ENCODE data around the gene ARFRP1.
"Not testable (repeated sequence)": the region's sequence is repeated elsewhere in the genome, so short reads cannot be mapped to it uniquely, and the experiment has no call there.

The ARFRP1 gene

DNA sequence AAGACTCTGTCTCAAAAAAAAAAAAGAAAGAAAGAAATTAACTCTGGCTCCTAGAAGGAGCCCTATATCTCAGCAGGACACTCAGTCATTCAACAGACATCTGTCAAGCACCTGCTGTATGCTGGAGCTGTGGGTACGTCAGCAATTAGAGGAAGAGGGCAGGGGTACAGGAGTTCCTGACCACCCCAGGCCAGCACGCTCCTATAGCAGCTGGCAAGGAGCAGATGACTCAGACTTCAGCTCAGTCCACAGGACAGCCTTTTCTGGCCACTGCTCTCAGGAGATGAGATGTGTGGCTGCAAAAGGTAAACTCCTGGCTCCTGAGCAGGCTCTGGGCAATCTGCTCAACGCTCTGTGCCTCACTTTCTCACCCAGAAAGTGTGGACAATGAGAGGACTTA lies 51.3 kb downstream of the ARFRP1 start:
- no peak for DNase-seq (ENCODE audit: low read depth in 2 of 2)

DNA sequence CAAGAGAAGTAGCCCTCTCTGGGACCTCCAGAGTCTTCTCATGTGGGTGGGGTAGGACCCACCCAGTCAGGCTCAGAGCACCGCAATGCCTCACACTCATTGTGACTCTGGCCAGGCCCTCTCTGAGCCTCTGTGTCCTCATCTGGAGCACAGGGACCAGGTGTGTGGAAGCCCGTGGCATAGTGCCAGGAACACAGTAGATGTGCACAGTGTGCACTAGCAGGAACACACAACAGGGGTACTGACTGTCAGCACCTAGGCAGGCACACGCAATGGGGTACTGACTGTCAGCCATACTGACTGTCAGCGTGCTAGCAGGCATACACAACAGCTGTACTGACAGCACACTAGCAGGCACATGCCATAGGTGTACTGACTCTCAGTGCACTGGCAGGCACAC lies 52.5 kb downstream of the ARFRP1 start:
- no peak for DNase-seq (ENCODE audit: low read depth in 2 of 2)

DNA sequence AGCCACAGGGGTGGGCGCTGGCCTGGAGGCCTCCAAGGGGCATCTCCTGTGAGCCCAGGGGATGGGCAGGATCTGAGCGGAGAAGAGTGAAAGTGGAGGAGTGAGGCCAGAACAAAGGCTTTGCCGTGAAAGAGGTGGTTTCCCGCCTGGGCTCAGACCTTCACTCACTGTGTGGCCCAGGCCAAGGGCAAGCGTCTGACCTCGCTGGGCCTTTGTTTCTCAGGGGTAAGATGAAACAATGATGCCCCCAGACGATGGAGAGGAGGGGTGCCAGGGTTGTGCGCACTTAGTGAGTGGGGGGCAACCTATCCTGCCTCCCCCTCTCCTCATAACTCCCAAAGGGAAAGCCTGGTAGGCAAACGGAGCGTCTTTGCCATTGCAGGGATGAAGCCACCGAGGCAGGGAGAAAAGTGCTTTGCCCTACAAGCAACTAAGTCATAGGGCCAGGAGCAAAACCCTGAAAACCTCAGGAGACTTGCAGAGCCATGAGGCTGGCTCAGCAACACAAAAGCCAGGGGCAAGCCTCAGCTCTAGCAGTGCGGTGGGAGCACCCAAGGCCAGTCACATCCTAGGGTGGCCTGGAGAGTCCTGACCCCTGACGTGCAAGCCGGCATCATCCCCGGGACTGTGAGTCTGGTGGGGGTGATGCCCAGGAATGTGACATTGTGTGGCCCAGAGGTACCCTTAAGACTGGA lies 53.7 kb downstream of the ARFRP1 start:
- DNase-seq (ENCODE audit: low read depth in 2 of 2) = no peak

DNA sequence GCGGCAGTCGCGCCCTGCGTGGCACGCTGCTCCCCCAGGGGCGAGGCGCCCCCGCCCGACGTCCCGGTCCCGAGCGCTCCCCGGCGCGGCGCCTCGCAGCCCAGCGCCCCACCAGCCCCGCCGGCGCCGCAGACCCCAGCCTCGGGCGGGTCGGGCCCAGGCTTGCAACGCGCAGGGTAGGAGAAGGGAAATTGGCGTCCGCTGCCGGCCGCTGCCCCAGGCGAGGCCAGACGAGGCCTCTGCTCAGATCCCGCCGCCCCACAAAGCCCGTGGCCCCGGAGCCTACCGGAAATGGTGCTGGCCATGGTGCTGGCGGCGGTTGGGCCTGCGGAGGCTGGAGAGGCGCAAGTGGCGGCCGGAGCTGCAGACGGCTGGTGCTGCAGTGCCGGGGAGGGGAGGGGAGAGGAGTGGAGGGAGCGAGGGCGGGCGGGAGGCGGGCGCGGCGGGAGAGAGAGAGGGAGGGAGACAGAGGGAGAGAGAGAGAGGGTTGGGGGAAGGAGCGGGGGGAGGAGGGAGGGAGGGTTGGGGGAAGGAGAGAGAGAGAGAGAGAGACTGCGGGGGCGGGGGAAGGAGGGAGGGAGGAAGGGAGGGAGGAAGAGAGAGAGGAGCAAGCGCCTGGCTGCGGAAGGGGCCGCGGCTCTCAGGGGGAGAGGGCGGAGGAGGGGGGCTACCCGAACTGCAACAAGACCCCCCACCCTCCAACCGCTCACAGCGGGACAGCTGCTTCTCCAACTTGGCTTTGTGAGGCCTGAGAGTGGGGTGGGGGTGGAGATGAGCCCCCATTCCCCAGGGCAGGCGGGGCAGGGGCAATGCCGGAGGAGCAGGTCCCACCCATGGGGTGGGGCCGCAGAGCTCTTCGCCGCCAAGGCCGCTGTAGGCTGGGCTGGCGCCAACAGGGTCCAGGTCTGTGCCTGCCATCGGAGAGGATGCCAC lies 54.5 kb downstream of the ARFRP1 start, which contains the start of gene STMN3:
TSS of gene STMN3 (minus strand) at position 384 of the 933 bp plus-strand sequence. CDS start at position 305, 79 bp downstream.
- DNase-seq (ENCODE audit: low read depth in 2 of 2) = peak in 1 of 2 donors; percentile 41

DNA sequence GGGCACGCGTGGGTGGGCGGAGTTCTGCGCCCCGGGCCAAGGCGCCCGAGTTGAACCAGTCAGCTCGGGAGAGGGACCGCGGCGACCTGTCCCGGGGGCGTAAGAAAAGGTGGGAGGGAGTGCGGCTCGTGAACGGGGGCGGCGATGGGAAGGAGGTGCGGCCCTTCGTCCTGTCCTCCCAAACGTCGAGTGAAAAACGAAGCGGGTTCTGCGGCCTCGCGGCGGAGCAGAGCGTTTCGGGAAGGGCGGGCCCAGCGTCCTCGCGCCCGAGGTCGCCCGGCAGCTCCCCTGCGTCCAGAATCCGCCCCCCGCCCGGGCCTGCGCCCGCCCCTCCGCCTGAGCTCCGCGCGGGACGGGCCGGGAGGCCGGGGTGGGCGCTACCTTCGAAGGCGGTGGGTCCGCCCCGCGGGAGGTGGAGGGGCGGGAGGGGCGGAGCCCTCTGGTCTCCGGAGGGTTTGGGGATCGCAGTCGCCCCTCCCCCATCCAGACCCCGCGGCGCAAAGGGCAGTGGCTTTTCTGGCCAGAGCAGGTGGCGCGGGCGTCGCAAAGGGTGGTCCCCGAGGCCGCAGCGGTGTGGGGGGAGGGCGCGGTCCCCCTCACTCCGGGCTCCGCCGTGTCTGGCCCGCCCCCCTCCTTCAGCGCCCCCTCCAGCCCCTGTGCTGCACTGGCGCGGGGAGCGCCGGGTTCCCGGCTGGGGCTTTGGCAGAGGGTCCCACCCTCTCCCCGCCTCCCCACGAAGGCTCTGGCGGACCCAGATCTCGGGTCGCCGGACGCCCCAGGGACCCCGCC lies 55.4 kb downstream of the ARFRP1 start:
- no peak for DNase-seq (ENCODE audit: low read depth in 2 of 2)

DNA sequence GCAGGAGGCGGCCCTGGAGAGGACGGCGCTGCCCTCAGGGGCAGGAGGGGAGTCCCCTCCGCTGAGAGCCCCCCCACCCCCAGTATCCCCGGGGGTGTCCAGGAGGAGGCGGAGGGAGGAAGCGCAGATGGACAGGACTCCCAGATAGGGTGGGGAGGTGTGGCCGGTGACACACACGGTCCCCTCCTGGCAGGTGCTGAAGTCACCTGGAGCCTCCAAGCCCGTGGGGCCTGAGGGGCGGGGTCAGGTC lies 55.9 kb downstream of the ARFRP1 start:
- no peak for DNase-seq (ENCODE audit: low read depth in 2 of 2)

DNA sequence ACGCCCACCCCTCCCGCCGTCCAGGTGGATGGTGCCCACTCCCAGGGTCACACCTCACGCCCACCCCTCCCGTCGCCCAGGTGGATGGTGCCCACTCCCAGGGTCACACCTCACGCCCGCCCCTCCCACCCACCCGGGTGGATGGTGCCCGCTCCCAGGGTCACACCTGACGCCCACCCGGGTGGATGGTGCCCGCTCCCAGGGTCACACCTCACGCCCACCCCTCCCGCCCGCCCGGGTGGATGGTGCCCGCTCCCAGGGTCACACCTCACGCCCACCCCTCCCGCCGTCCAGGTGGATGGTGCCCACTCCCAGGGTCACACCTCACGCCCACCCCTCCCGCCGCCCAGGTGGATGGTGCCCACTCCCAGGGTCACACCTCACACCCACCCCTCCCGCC lies 57.3 kb downstream of the ARFRP1 start:
- DNase-seq (ENCODE audit: low read depth in 2 of 2) = not testable (repeated sequence)

DNA sequence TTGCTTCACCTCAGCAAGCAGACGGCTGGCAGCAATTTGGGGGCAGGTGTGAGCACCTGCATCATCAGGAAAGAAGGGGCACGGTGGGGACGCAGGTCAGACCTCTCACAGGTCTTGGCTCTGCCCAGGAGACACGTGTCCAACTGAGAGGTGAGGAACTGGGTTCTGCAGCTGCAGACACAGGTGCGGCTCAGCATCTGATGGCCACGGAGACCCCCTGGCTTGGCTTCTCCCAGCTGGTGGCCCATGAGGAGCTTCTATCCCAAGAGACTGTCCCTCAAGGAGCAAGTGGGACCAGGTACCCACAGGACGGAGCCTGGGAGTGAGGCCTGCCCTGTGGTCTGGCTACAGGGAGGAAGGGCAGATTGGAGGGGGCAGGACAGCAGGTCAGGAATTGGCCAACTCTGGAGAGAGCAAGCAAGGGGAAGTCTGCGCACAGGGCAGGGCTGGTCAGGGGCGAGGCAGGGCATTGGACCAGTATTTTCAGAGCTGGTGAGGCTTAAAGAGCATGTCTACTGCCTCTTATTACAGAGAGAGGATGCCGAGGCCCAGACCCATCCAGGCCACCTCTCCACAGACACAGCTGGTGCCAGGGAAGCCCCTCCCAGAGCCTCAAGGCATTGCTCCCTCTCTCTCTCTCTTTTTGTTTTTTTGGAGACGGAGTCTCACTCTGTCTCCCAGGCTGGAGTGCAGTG lies 58.7 kb downstream of the ARFRP1 start:
- DNase-seq (ENCODE audit: low read depth in 2 of 2) = no peak
